ENCODE results near the gene USP2.

DNA sequence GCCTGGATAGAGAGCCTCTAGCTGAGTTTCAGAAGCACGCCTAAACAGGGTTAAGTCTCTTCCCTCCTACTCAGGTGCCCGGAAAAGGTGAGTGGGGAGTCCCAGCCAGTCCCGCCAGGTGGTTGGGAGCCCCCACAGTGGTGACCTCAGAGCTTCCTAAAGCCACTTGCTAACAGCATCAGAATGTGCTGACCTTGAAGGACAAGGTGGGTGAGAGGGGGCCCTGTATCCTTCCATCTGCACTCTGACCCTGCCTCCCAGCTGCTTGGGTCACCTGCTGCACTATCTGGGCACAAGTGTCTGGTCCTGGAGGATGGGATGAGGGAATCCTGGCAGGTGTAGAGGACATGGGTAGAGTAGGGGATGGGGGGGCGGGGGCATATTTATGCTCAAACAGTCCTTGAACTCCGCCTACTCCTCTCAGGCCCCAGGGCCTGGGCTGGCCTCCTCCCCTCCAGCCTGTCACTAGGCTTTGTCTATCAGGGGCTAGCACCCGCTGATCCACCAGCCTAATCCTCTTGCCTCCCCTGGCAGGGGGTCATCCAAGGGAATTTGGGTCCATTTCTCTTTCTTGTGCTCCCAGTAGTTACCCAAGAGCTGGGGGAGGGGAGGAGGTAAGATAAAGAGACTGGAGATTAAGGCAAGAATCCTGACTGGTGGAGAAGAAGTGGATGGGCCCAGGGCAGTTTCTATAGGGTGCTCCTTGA is 3.4 kb downstream of the USP2 start:
- no peak for TF ChIP-seq POLR2A (IDR thresholded peaks at IDR 0.05)
- no peak for TF ChIP-seq CTCF (IDR thresholded peaks at IDR 0.05)
